Sigmoid colon (tissue), 7 donors: Measurements from ENCODE around the gene KAT7. TPM values are rescaled to one million over a fixed set of nuclear protein-coding genes. Genes with fewer than 3 reads are reported as not detected.
A peak's percentile ranks its signal among the peaks of the same experiment; 100 is the strongest.

Experiments
- DNase-seq: peaks from one replicate; pipeline ENCODE4 v3.0.0-alpha.2; 2019
- H3K27ac ChIP-seq, 4 donors: fragments of 200-600 bp; sonication (generic); one replicate each; pipeline ENCODE4 v1.5.1; 2016 to 2019; ENCODE audit warnings: mild to moderate bottlenecking in 1 of 4
- H3K27me3 ChIP-seq, 3 donors: fragments of 200-600 bp; sonication (generic); one replicate each; pipeline ENCODE4 v1.5.1; 2019; ENCODE audit warnings: mild to moderate bottlenecking in 1 of 3
- H3K36me3 ChIP-seq, 4 donors: fragments of 200-600 bp; sonication (generic); one replicate each; pipeline ENCODE4 v1.5.1; 2016 to 2019
- H3K4me1 ChIP-seq, 4 donors: fragments of 200-600 bp; sonication (generic); one replicate each; pipeline ENCODE4 v1.5.1; 2017 to 2019
- H3K4me3 ChIP-seq, 4 donors: fragments of 200-600 bp; sonication (generic); one replicate each; pipeline ENCODE4 v1.5.1; 2017 to 2019; ENCODE audit warnings: mild to moderate bottlenecking in 2 of 4, moderate library complexity in 1 of 4
- H3K9me3 ChIP-seq, 4 donors: fragments of 200-600 bp in 3 of 4; sonication (generic) in 3 of 4; one replicate each; pipeline versions ENCODE4 v1.5.1 to v1.6.1; 2013 to 2019
- CTCF ChIP-seq, 4 experiments: fragments of 450-650 bp in 3 of 4; fragments of 200-600 bp in 1 of 4; IDR thresholded peaks; one replicate each; pipeline ENCODE4 v1.5.1; 2016 to 2019; ENCODE audit warnings: antibody characterized with exemption in 4 of 4, mild to moderate bottlenecking in 3 of 4, moderate library complexity in 2 of 4
- EP300 ChIP-seq, 4 donors: sonication (generic); formaldehyde crosslinking; IDR thresholded peaks; one replicate each; pipeline ENCODE4 v1.6.1; 2017; ENCODE audit warnings: antibody characterized with exemption in 4 of 4
- POLR2A ChIP-seq, 2 donors: fragments of 450-650 bp; IDR thresholded peaks; one replicate each; pipeline ENCODE4 v1.6.1; 2016; ENCODE audit warnings: antibody characterized with exemption in 2 of 2, mild to moderate bottlenecking in 2 of 2, moderate library complexity in 2 of 2
- POLR2AphosphoS5 ChIP-seq, 4 donors: sonication (generic); formaldehyde crosslinking; IDR thresholded peaks; one replicate each; pipeline ENCODE4 v1.6.1; 2017; ENCODE audit warnings: antibody characterized with exemption in 4 of 4
- WGBS, 2 donors: extraction: QIAGEN DNeasy Blood & Tissue Kit; methylation state at CpG; one replicate each; pipeline ENCODE4 v1.1.7; 2013; 5-methylcytosine and 5-hydroxymethylcytosine counted together
- intact Hi-C: fragments of 100-400 bp; cut with DNase I; formaldehyde crosslinking; loops from one replicate; pipeline ENCODE4 v1.15.1; 2023
- polyA plus RNA-seq, 3 donors: library from polyadenylated mRNA; stranded (reverse); fragments of 200-250 nt; gene quantifications; one replicate each; pipeline ENCODE4 v1.2.3, GENCODE V29; 2013
- total RNA-seq, 4 donors: library from RNA; depleted of rRNA; stranded (reverse); fragments of >200 nt; gene quantifications; one replicate each; pipeline ENCODE4 v1.1.0, GENCODE V29; 2016
- donor health status: healthy with polysubstance abuse.
- donor health status: Bipolar disorder and iron deficiency.
- donor health status: healthy.

KAT7 gene
- total and polyA plus RNA-seq, 7 donors, result 6.2 to 34.9 (median 23.8) TPM

GRCh38 chr17:49851387-49852291 lies 63.2 kb downstream of the KAT7 start:
- WGBS, 2 donors, result 2 to 6% methylated on average over 55 of the region's 55 CpGs
- no peaks in the 10 kb centered on the region for H3K36me3 ChIP-seq
- no peaks in the 10 kb centered on the region for H3K9me3 ChIP-seq
- TF ChIP-seq CTCF (IDR thresholded peaks at IDR 0.05), result peak; percentile 36 to 64 (median 52)
- no peak for TF ChIP-seq POLR2A (IDR thresholded peaks at IDR 0.05)
- peak in 2 of 4 donors; percentile 16 to 30 for TF ChIP-seq POLR2AphosphoS5 (IDR thresholded peaks at IDR 0.05)
- no peak for TF ChIP-seq EP300 (IDR thresholded peaks at IDR 0.05)
- peak overlapping the region; percentile 27 to 63 (median 58) for H3K4me3 ChIP-seq
- H3K4me1 ChIP-seq, result peaks cover 0 to 22% (median 20%) of the 10 kb centered on the region in 4 donors
- no peaks in the 10 kb centered on the region for H3K27me3 ChIP-seq
- intact Hi-C loops, result loop anchor here (5.0 kb wide), 2 partner anchors 144 to 284 kb away; partner anchors contain the start of gene SLC35B1
- DNase-seq, result peak; percentile 80
- peak overlapping the region in 2 of 4 donors; percentile 42 to 58 for H3K27ac ChIP-seq

GRCh38 chr17:49853470-49854015 lies 65.1 kb downstream of the KAT7 start:
- Histone ChIP-seq H3K27ac (no peak overlapping the region), H3K9me3 (no peaks in the 10 kb centered on the region), H3K36me3 (no peaks in the 10 kb centered on the region), H3K27me3 (no peaks in the 10 kb centered on the region), H3K4me1 (peaks cover 0 to 17% (median 14%) of the 10 kb centered on the region in 4 donors), H3K4me3 (no peak overlapping the region)
- TF ChIP-seq CTCF (IDR thresholded peaks at IDR 0.05), result no peak
- TF ChIP-seq POLR2AphosphoS5 (IDR thresholded peaks at IDR 0.05), result no peak
- no peak for TF ChIP-seq EP300 (IDR thresholded peaks at IDR 0.05)
- no peak for TF ChIP-seq POLR2A (IDR thresholded peaks at IDR 0.05)
- intact Hi-C loops, result loop anchor here (5.0 kb wide), 2 partner anchors 146 to 286 kb away; partner anchors contain the start of gene SLC35B1
- DNase-seq, result no peak
- 80 to 83% methylated on average over 10 of the region's 10 CpGs for WGBS, 2 donors

GRCh38 chr17:49854126-49854525 lies 65.6 kb downstream of the KAT7 start:
- no peaks in the 10 kb centered on the region for H3K27me3 ChIP-seq
- H3K27ac ChIP-seq, result no peak overlapping the region
- DNase-seq, result no peak
- TF ChIP-seq CTCF (IDR thresholded peaks at IDR 0.05), result no peak
- TF ChIP-seq POLR2AphosphoS5 (IDR thresholded peaks at IDR 0.05), result no peak
- no peak for TF ChIP-seq POLR2A (IDR thresholded peaks at IDR 0.05)
- no peak for TF ChIP-seq EP300 (IDR thresholded peaks at IDR 0.05)
- no peak overlapping the region for H3K4me3 ChIP-seq
- intact Hi-C loops, result loop anchor here (5.0 kb wide), 2 partner anchors 147 to 287 kb away; partner anchors contain the start of gene SLC35B1
- no peaks in the 10 kb centered on the region for H3K9me3 ChIP-seq
- WGBS, 2 donors, result 86 to 93% methylated on average over 5 of the region's 5 CpGs
- peaks cover 0 to 17% (median 14%) of the 10 kb centered on the region in 4 donors for H3K4me1 ChIP-seq
- no peaks in the 10 kb centered on the region for H3K36me3 ChIP-seq

GRCh38 chr17:49858796-49859195 lies 70.3 kb downstream of the KAT7 start:
- intact Hi-C loops, result no loop called here
- no peaks in the 10 kb centered on the region for H3K9me3 ChIP-seq
- no peak overlapping the region for H3K4me3 ChIP-seq
- 52 to 68% methylated on average over 6 of the region's 6 CpGs for WGBS, 2 donors
- no peak overlapping the region for H3K27ac ChIP-seq
- H3K36me3 ChIP-seq, result no peaks in the 10 kb centered on the region
- no peak for DNase-seq
- no peaks in the 10 kb centered on the region for H3K4me1 ChIP-seq
- no peak for TF ChIP-seq EP300 (IDR thresholded peaks at IDR 0.05)
- no peak for TF ChIP-seq POLR2A (IDR thresholded peaks at IDR 0.05)
- no peak for TF ChIP-seq POLR2AphosphoS5 (IDR thresholded peaks at IDR 0.05)
- TF ChIP-seq CTCF (IDR thresholded peaks at IDR 0.05), result no peak
- H3K27me3 ChIP-seq, result no peaks in the 10 kb centered on the region
